Sciatic nerve (tissue), 2 donors: ENCODE results near the gene DAPP1. TPM values are rescaled to one million over a fixed set of nuclear protein-coding genes. Genes with fewer than 3 reads are reported as not detected.

Source experiments
- ATAC-seq: fragments of 200-7000 bp; cut with Tn5 transposase; one replicate; pipeline ENCODE4 v1.9.1; 2020; ENCODE audit warnings: mild to moderate bottlenecking, moderate library complexity
- DNase-seq: peaks from one replicate; pipeline ENCODE4 v3.0.0-alpha.2; 2020; ENCODE audit warnings: low spot score
- intact Hi-C: fragments of 100-400 bp; cut with DNase I; formaldehyde crosslinking; loops from one replicate; pipeline ENCODE4 v1.14.2; 2022
- total RNA-seq: library from RNA; stranded (reverse); fragmentation: NEBNext Ultra II Directional; extraction: Animal tissue kit (Norgen Biotek cat#: 25700); gene quantifications from one replicate; pipeline ENCODE4 v1.2.1, GENCODE V29; 2021
- donor health status: DM: no; HTN: no; CAD: no.
- donor health status: DM: no; HTN: no; CAD: no.

Gene DAPP1
- total RNA-seq, 1 donor from 2014 or later = 3.5 TPM

- ATAC-seq (no peak), DNase-seq (no peak)
- intact Hi-C loops = no loop called here
These were observed 30.8 kb downstream of the DAPP1 start for GRCh38 chr4:99847362-99847976.

- intact Hi-C loops = no loop called here
- no peak for DNase-seq
- ATAC-seq = no peak
These were observed 32.0 kb downstream of the DAPP1 start for GRCh38 chr4:99848591-99849001.

GRCh38 chr4:99852199-99852749 is 35.6 kb downstream of the DAPP1 start:
- no peak for ATAC-seq
- no peak for DNase-seq
- intact Hi-C loops = no loop called here

- ATAC-seq (no peak), DNase-seq (no peak)
- intact Hi-C loops = no loop called here
These were observed 36.6 kb downstream of the DAPP1 start for GRCh38 chr4:99853190-99853589.

GRCh38 chr4:99853999-99854398 is 37.4 kb downstream of the DAPP1 start:
- intact Hi-C loops = no loop called here
- no peak for DNase-seq
- ATAC-seq = no peak

GRCh38 chr4:99855678-99856077 is 39.1 kb downstream of the DAPP1 start:
- peak; percentile 67 for ATAC-seq
- no peak for DNase-seq
- intact Hi-C loops = no loop called here

- intact Hi-C loops = no loop called here
- ATAC-seq (peak; percentile 26), DNase-seq (no peak)
These were observed 39.5 kb downstream of the DAPP1 start for GRCh38 chr4:99856166-99856565.

- DNase-seq = no peak
- ATAC-seq = no peak
- intact Hi-C loops = no loop called here
These were observed 40.7 kb downstream of the DAPP1 start for GRCh38 chr4:99857307-99857706.

GRCh38 chr4:99859618-99860017 is 43.0 kb downstream of the DAPP1 start:
- intact Hi-C loops = no loop called here
- ATAC-seq = no peak
- no peak for DNase-seq

GRCh38 chr4:99860521-99860920 is 43.9 kb downstream of the DAPP1 start:
- DNase-seq (no peak), ATAC-seq (no peak)
- intact Hi-C loops = no loop called here

- no peak for ATAC-seq
- intact Hi-C loops = no loop called here
- DNase-seq = no peak
These were observed 44.7 kb downstream of the DAPP1 start for GRCh38 chr4:99861120-99861905.

GRCh38 chr4:99863804-99864203 is 47.2 kb downstream of the DAPP1 start:
- no peak for ATAC-seq
- intact Hi-C loops = no loop called here
- no peak for DNase-seq

- intact Hi-C loops = no loop called here
- DNase-seq (no peak), ATAC-seq (no peak)
These were observed 51.5 kb downstream of the DAPP1 start for GRCh38 chr4:99868126-99868596.

GRCh38 chr4:99872570-99872969 is 55.9 kb downstream of the DAPP1 start:
- DNase-seq = no peak
- intact Hi-C loops = no loop called here
- no peak for ATAC-seq

GRCh38 chr4:99875071-99875470 is 58.4 kb downstream of the DAPP1 start:
- ATAC-seq (no peak), DNase-seq (no peak)
- intact Hi-C loops = no loop called here

- ATAC-seq = no peak
- intact Hi-C loops = no loop called here
- DNase-seq = no peak
These were observed 60.3 kb downstream of the DAPP1 start for GRCh38 chr4:99876946-99877345.

GRCh38 chr4:99878604-99879003 is 62.0 kb downstream of the DAPP1 start:
- no peak for DNase-seq
- intact Hi-C loops = no loop called here
- ATAC-seq = no peak

- ATAC-seq (no peak), DNase-seq (no peak)
- intact Hi-C loops = no loop called here
These were observed 62.8 kb downstream of the DAPP1 start for GRCh38 chr4:99879458-99879857.

GRCh38 chr4:99885063-99885664 is 68.5 kb downstream of the DAPP1 start:
- ATAC-seq (no peak), DNase-seq (no peak)
- intact Hi-C loops = no loop called here

- ATAC-seq (no peak), DNase-seq (no peak)
- intact Hi-C loops = no loop called here
These were observed 69.1 kb downstream of the DAPP1 start for GRCh38 chr4:99885687-99886086.
